Transverse colon (tissue), 4 donors: ENCODE measurements around the gene PPP1R3D. TPM values are rescaled to one million over a fixed set of nuclear protein-coding genes. Genes with fewer than 3 reads are reported as not detected.

Experiments used
- DNase-seq: peaks from one replicate; pipeline ENCODE4 v3.0.0-alpha.2; 2019
- H3K27ac ChIP-seq, 4 donors: fragments of 200-600 bp; sonication (generic); 2 replicates each; pipeline ENCODE4 v1.5.1; 2016 to 2018; ENCODE audit warnings: inconsistent platforms in 4 of 4
- H3K27me3 ChIP-seq: fragments of 200-600 bp; sonication (generic); 2 replicates; pipeline ENCODE4 v1.5.1; 2017; ENCODE audit warnings: inconsistent platforms
- H3K36me3 ChIP-seq, 4 donors: fragments of 200-600 bp; sonication (generic); 2 replicates each; pipeline ENCODE4 v1.5.1; 2017 to 2019; ENCODE audit warnings: inconsistent platforms in 4 of 4
- H3K4me1 ChIP-seq, 4 donors: fragments of 200-600 bp; sonication (generic); 2 replicates each; pipeline ENCODE4 v1.5.1; 2017 to 2020; ENCODE audit warnings: inconsistent platforms in 4 of 4
- H3K4me3 ChIP-seq, 4 donors: fragments of 200-600 bp; sonication (generic); 1 replicate in 1 of 4; 2 replicates in 3 of 4; pipeline versions ENCODE4 v1.5.1 to v1.6.1; 2017 to 2019; ENCODE audit warnings: inconsistent platforms in 4 of 4
- H3K9me3 ChIP-seq, 2 donors: fragments of 200-600 bp; sonication (generic); 2 replicates each; pipeline ENCODE4 v1.5.1; 2017 to 2019; ENCODE audit warnings: inconsistent platforms in 2 of 2
- CTCF ChIP-seq, 5 experiments: fragments of 200-600 bp in 3 of 5; fragments of 450-650 bp in 2 of 5; sonication (generic) in 3 of 5; IDR thresholded peaks; 1 replicate in 2 of 5; 2 replicates in 3 of 5; pipeline ENCODE4 v1.5.1; 2016 to 2017; ENCODE audit warnings: antibody characterized with exemption in 5 of 5, inconsistent platforms in 3 of 5, mild to moderate bottlenecking in 2 of 5, moderate library complexity in 1 of 5
- EP300 ChIP-seq: sonication (generic); formaldehyde crosslinking; IDR thresholded peaks from one replicate; pipeline ENCODE4 v1.6.1; 2017; ENCODE audit warnings: antibody characterized with exemption, low read depth
- POLR2A ChIP-seq: fragments of 450-650 bp; IDR thresholded peaks from one replicate; pipeline ENCODE4 v1.6.1; 2016; ENCODE audit warnings: antibody characterized with exemption, mild to moderate bottlenecking, moderate library complexity
- POLR2AphosphoS5 ChIP-seq, 3 donors: sonication (generic); formaldehyde crosslinking; IDR thresholded peaks; one replicate each; pipeline ENCODE4 v1.6.1; 2016; ENCODE audit warnings: antibody characterized with exemption in 3 of 3
- WGBS, 2 donors: methylation state at CpG; one replicate each; pipeline ENCODE4 v1.1.5; 2018; ENCODE audit warnings: low coverage in 1 of 2; 5-methylcytosine and 5-hydroxymethylcytosine counted together
- in situ Hi-C, 4 donors: fragments of 200-750 bp; cut with MboI; loops; one replicate each; pipeline versions ENCODE4 v1.15.0 to v1.15.1; 2017; ENCODE audit warnings: low sequenced_read_pairs in 3 of 4, low pct_ligation_motif_present in 1 of 4, low pct_unique_long_range_greater_than_20kb in 1 of 4
- intact Hi-C: fragments of 100-400 bp; cut with DNase I; formaldehyde crosslinking; loops from one replicate; pipeline ENCODE4 v1.15.1; 2023; ENCODE audit warnings: low total_unique reads
- total RNA-seq, 4 donors: library from RNA; depleted of rRNA; stranded (reverse); fragments of >200 nt; gene quantifications; one replicate each; pipeline ENCODE4 v1.1.0, GENCODE V29; 2016

PPP1R3D gene
- total RNA-seq, 4 donors from 2014 or later = 6.0 to 17.6 (median 12.2) TPM

- WGBS, 2 donors = 78 to 82% methylated on average over 2 of the region's 2 CpGs
- in situ Hi-C loops = no loop called here
- peaks cover 28 to 37% (median 29%) of the 10 kb centered on the region in 4 donors for H3K4me1 ChIP-seq
These were observed 2.1 kb upstream of the PPP1R3D start for GRCh38 chr20:59942245-59942644.

GRCh38 chr20:59940956-59941294 is 820 bp upstream of the PPP1R3D start:
- intact Hi-C loops = no loop called here
- in situ Hi-C loops = no loop called here
- no peaks in the 10 kb centered on the region for H3K9me3 ChIP-seq
- no peaks in the 10 kb centered on the region for H3K27me3 ChIP-seq
- DNase-seq = no peak
- H3K27ac ChIP-seq = peak overlapping the region; percentile 97 to 99 (median 98)
- 0% methylated on average over 4 of the region's 4 CpGs; no CpG with 5 or more reads in 1 of the 2 donors for WGBS, 2 donors
- TF ChIP-seq POLR2AphosphoS5 (IDR thresholded peaks at IDR 0.05) = no peak
- no peak for TF ChIP-seq EP300
- no peak for TF ChIP-seq POLR2A
- TF ChIP-seq CTCF (IDR thresholded peaks at IDR 0.05) = no peak
- peak overlapping the region; percentile 32 to 74 (median 65) for H3K4me3 ChIP-seq
- peaks cover 28 to 46% (median 29%) of the 10 kb centered on the region in 4 donors for H3K4me1 ChIP-seq
- peaks cover 0 to 26% (median 9%) of the 10 kb centered on the region in 4 donors for H3K36me3 ChIP-seq

More at GRCh38 chr20:59942245-59942644, 2.1 kb upstream of the PPP1R3D start:
- Histone ChIP-seq H3K4me3 (no peak overlapping the region), H3K27ac (peak overlapping the region in 2 of 4 donors; percentile 98 to 99), H3K36me3 (peaks cover 0 to 26% (median 9%) of the 10 kb centered on the region in 4 donors), H3K9me3 (no peaks in the 10 kb centered on the region), H3K27me3 (no peaks in the 10 kb centered on the region)
- intact Hi-C loops = no loop called here
- TF ChIP-seq CTCF (IDR thresholded peaks at IDR 0.05) = no peak
- no peak for TF ChIP-seq POLR2A
- no peak for TF ChIP-seq EP300
- TF ChIP-seq POLR2AphosphoS5 (IDR thresholded peaks at IDR 0.05) = no peak
- no peak for DNase-seq

- Histone ChIP-seq H3K36me3 (peaks cover 0 to 24% (median 9%) of the 10 kb centered on the region in 4 donors), H3K4me3 (peak overlapping the region; percentile 59 to 86 (median 72)), H3K27me3 (no peaks in the 10 kb centered on the region), H3K9me3 (no peaks in the 10 kb centered on the region), H3K27ac (peak overlapping the region; percentile 97 to 99 (median 98)), H3K4me1 (peaks cover 28 to 46% (median 29%) of the 10 kb centered on the region in 4 donors)
- DNase-seq = peak; percentile 46
- in situ Hi-C loops = no loop called here
- 0% methylated on average over 13 of the region's 24 CpGs; no CpG with 5 or more reads in 1 of the 2 donors for WGBS, 2 donors
- TF ChIP-seq CTCF (IDR thresholded peaks at IDR 0.05) = no peak
- no peak for TF ChIP-seq POLR2AphosphoS5 (IDR thresholded peaks at IDR 0.05)
- TF ChIP-seq EP300 = no peak
- no peak for TF ChIP-seq POLR2A
- intact Hi-C loops = no loop called here
These were observed 301 bp downstream of the PPP1R3D start for GRCh38 chr20:59939879-59940128.

- intact Hi-C loops = no loop called here
- H3K9me3 ChIP-seq = no peaks in the 10 kb centered on the region
- H3K27ac ChIP-seq = peak overlapping the region; percentile 97 to 99 (median 98)
- no peak for DNase-seq
- TF ChIP-seq POLR2AphosphoS5 (IDR thresholded peaks at IDR 0.05) (no peak), EP300 (no peak), CTCF (IDR thresholded peaks at IDR 0.05) (no peak), POLR2A (no peak)
- in situ Hi-C loops = no loop called here
- peak overlapping the region; percentile 59 to 86 (median 72) for H3K4me3 ChIP-seq
- 78 to 84% methylated on average over 10 to 61 of the region's 104 CpGs for WGBS, 2 donors
- no peaks in the 10 kb centered on the region for H3K27me3 ChIP-seq
- peaks cover 28 to 48% (median 29%) of the 10 kb centered on the region in 4 donors for H3K4me1 ChIP-seq
- H3K36me3 ChIP-seq = peaks cover 0 to 19% (median 7%) of the 10 kb centered on the region in 4 donors
These were observed 840 bp downstream of the PPP1R3D start for GRCh38 chr20:59939052-59939878.
